GM18526 (cell line): Measurements from ENCODE around the gene GUCY1B1.

Experiments
- POLR2A ChIP-seq: IDR thresholded peaks from 3 replicates; pipeline ENCODE4 v1.6.1; 2011; ENCODE audit not compliant: insufficient read length; ENCODE audit errors: extremely low read depth

GUCY1B1 gene

DNA sequence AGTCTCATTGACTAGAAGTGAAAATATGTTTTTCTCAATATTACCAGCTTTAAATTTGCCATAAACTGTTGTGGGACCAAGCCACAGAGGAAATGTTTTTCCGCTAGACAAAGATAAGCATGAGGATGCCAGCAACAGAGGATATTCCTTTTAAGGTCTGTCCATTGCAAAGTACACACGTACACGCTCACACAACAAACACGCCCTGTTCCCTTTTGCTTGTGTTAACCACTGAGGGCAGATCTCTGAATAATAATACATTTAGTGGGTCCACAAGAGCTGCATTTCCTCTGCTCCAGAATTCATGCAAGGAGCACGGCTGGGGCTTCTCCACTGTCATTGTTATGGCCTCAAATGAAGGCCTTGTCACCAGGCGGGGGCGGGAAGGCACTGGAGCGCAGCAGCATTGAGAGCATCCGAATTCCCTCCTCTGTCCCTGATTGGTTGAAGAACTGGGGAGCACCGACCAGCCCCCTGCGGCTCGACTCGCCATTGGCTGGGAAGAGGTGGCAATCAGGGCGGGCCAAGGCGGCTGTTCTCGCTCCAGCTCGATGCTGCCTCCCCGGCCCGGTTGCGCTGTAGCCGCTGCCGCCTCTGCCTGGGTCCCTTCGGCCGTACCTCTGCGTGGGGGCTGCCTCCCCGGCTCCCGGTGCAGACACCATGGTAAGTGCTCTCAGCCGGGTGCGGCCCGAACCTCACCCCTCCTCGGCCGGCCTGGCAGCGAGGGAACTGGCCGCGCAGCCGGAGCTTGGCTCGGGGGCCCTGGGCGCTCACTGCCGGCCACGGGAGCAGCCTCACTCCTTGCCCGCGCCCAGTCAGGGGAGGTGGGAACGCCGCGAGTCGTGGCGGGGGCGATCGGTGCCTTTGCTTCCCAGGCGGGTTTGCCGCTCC is at the start of gene GUCY1B1:
Gene GUCY1B1 (plus strand): TSS at position 541 of the 891 bp plus-strand sequence. CDS start 120 bp downstream, at position 661.
- TF ChIP-seq POLR2A: no peak

DNA sequence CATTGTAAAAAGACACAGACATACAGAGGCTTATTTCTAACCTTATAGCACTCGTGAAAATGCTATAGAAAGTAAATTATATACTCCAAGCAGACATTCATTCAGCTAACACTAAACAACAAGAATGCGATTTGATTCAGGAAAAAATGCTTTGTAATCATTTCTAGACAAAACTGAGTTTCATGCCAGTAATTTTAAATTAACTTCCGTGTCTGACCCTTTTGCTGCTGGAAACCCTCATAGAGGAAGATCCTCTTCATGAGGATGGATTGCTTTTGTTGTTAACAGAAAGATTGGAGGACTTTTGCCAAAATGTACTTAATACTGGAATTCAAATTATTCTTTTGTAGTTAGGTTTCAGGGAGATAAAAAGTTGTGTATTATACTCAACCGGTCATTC is 48.9 kb upstream of the GUCY1B1 start:
- TF ChIP-seq POLR2A: no peak

DNA sequence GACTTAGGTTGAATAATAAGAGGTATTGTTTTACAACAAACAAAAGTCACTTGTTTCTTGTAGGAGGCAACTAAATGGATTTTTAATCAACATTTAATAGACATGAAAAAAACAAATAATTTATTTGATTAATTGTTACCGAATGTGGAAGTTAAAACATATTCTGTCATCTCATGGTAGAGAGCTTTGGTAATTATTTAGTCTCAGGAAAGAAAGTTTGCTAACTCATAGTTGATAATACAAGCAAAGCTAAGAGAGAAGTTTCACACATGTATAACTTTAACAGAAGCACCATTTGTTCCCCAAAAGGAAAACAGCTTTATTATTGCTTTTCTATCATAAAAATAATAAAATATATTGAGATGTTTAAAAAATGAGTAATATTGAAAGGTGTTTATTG is 47.3 kb upstream of the GUCY1B1 start:
- no peak for TF ChIP-seq POLR2A

DNA sequence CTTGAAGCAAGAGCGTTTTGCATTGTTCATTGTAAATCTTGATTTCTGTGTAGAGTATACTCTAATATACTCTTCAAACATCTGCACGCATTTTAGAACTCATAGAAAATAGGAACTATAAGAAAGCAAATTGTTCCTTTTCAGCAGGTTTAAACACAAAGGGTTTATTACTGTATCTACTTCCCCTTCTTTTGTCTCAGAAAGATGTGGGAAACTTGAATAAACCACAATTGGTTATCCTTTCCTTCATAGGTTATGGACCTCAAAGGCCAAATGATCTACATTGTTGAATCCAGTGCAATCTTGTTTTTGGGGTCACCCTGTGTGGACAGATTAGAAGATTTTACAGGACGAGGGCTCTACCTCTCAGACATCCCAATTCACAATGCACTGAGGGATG is 46.0 kb upstream of the GUCY1B1 start:
- TF ChIP-seq POLR2A: no peak

DNA sequence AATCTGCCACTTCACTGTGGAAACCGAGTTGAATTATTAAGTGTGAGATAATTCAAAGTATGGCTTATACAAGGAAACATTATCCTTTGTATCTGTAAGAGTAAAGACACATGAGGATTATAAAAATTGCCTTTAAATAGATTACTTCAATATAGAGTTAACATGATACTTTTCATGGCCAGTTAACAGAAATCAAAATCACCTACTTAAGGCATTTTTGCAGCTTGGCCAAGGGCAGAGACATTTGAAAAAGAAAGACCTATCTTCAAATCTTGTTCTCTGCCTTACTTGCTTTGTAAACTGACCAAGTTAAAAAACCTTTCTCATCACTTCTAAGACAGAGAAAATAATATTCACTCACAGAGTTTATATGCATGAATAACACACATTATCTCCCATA is 44.9 kb upstream of the GUCY1B1 start:
- TF ChIP-seq POLR2A: no peak

DNA sequence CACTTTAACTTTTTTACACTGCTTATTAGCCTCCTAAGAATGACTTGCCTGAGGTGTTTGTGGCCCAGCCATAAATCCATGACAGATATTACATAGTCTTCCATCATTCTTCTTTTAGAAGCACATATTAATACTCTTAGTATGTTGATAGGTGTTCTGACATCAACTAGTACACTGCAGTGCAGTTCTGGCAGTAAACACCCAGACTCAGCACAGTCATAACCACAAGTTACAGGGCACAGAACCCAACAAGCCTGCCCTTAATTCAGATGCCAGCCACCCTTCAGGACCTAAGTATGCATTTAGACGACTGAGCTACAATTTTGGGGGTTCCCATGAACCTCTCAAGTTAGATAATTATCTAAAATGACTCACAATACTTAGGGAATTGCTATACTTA is 36.5 kb upstream of the GUCY1B1 start:
- no peak for TF ChIP-seq POLR2A

DNA sequence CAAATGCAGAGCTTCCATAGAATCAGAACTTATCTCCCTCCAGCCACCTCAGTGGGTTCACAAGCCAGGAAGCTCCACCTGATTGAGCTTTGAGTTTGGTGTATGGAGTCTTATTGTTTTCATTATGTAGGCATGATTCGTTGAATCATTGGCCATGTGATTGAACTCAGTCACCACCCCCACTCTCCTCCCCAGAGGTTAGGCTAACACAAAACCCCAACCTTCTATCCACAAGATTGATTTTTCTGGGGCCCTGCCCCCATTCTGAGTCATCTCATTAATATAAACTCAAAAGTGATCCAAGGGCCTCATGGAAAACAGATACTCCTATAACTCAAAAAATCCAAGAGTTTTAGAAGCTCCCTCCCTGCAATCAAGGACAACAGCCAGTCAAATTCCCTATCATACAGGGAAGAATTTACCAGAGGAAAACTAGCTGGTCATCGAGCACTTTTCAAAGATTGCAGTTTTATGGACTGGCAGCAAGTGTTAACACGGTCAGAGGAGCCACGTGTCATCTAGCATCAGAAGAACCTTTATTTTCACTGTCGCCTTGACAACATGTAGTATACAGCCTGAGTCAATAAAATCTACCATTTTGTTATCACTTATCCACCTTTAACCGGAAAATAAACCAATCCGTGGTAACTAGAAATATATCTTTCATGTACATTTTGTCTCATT is 35.9 kb upstream of the GUCY1B1 start:
- no peak for TF ChIP-seq POLR2A

DNA sequence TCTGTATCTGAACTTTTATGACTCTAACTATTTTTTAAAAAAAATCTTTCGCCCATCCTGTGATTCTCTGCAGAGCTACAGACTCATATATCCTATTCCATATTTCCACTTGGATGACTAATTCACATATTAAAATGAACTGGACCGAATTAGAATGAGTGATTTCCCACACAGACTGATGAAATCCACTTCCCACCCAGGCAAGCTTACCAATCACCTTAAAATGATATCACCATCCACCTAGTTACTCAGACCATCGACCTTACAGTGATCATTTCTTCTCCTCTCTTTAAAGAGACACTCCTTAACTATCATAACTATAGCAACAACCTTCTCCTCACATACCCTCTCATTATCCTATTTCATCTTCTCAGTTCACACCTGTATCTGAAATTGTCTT is 34.1 kb upstream of the GUCY1B1 start:
- TF ChIP-seq POLR2A: no peak

DNA sequence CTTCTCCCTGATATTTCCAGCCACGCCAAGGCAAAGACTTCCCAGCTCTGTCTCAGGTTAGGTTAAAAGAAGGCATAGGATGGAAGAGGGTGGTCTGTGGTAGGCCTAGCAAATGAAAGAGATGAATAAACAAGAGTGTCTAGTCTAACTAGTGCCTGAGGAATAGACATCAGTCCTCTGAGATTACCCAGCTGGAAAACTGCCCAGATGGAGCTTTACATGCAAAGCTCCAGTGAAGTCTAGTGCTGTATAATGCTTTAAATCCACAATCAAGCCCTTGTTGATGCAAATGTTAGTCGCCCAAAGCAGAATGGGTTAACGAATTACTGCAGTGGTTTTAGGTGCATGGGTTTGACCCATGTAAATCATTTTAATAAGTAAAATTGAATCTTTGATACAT is 24.8 kb upstream of the GUCY1B1 start:
- no peak for TF ChIP-seq POLR2A

DNA sequence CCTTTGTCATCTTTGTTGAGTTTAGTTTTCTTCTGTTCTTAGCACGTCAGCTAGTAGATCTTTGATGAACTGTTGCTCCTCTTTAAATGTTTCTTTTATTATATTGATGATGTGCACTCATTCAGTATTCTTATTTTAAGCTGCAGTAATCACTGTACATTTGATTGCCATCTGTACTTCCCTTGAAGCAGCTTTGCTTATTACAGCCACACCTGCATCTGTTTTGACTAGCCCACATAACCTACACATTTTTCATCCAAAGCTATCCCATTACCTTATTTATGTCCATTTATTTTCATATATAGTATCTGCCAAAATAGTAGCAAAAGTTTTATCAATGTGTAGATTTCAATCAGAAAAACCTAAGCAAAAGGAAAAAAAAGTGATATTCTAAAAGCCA is 23.9 kb upstream of the GUCY1B1 start:
- no peak for TF ChIP-seq POLR2A

DNA sequence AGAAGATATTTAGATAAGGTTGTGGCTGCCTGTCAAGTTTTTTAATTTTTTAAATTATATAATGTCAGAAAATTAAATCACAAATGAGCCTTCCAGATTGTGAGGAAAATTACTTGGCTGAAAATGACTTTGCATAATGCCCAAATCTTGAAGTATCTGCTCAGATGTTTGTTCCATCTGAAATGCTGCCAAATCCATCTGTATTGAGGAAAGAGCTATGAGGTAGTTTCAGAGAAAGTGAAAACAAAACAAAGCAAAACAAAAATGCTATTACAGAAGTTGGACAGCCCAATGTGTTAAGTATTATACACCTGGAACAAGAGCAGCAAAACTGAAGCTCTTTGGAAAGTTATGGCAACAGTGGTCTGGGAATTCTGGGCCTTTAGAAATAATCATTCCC is 23.3 kb upstream of the GUCY1B1 start:
- no peak for TF ChIP-seq POLR2A

DNA sequence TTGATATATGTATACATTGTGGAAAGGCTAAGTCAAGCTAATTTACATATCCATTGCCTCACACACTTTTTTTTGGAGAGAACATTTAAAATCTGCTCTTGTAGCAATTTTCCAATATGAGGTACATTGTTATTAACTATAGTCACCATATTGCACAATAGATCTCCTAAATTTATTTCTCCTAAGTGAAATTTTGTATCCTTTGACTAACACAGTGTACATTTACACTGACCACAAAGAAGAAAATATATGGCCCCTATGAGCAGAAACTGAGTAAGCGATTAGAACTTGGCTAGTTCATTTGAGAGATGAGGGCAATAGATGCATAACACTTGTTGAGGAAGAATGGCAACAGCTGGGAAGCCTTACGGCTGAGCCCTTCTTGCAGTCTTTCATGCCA is 20.3 kb upstream of the GUCY1B1 start:
- no peak for TF ChIP-seq POLR2A

DNA sequence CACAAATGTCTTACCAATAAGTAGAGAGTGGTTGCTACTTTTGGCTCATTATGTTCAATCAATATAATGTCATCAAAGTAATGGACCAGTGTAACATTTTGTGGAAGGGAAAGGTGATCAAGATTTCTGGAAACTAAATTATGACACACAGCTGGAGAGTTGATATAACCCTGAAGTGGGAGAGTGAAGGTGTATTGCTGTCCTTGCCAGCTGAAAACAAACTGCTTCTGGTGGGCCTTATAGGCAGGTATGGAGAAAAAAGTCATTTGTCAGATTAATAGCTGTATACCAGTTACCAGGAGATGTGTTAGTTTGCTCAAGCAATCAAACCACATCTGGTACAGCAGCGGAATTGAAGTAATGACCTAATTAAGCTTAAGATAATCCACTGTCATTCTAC is 17.3 kb upstream of the GUCY1B1 start:
- no peak for TF ChIP-seq POLR2A

DNA sequence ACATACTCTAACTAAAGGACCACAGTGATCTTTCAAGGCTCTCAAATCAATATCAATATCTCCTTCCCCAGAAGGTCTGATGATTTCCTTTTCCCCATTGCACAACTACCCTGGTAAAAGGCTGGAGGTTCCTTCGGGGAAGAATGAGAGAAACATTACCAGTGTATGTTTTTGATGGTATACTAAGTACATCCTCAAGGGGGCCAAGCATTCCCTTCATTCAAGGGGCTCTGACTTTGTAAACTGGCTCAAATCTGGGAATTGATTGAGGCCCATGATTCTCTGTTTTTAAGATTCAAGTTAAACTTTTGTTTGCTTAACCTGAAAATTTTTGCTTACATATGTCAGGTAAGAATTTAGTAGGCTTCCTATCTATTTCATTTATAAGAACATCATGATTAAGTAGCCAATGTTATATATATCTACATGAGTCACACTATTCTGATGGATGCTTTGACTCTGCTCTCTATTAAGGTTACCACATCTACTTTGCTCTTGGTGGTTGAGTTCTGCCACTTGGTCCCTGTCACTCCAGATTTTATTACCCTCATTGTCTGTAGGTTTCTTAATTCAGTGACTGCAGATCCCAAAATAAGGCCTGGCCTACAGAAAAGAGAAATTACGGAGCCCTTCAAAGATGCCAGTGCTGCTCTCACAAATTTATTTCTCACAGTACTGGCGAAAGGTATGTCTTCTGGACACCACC is 16.4 kb upstream of the GUCY1B1 start:
- TF ChIP-seq POLR2A: no peak

DNA sequence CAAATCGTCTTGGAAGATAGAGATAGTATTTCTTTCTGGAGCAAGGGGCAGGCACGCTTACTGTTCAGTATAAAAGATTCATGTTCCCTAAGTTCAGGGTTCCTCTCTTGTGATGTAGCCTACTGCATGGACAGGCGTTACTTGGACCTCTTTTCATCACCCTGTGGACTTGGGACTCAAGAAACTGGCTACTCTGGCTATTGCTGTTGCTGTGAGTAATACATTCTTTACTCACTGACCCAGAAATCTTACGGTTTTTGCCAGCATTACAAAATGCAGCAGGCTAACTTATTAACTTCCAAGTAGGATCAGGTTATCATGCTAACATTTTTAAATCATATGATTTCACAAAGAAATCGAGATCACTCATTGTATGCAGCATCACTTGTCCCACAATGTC is 12.8 kb upstream of the GUCY1B1 start:
- TF ChIP-seq POLR2A: no peak

DNA sequence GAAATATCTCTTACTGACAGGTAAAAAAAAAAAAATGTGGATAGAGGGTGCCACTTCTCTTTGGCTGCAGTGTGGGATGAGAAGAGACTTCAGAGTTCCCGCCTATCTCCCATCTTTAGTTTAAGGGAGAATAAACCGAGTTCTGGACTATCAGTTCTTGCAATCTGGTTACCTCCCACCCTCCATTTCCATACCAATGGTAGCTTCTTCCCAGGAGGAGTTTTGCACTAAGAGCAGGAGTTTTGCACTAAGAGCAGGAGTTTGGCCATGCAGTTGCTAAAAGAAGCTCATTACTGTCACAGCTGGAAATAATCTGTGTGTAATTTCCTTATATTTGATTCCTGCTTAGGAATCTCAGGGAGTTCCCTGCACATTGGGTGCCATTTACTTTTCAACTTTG is 10.8 kb upstream of the GUCY1B1 start:
- TF ChIP-seq POLR2A: no peak
